KOPT-K1 (cell line): ENCODE measurements around the gene MYO1B.

Source experiments
- H3K27ac ChIP-seq: fragments of 200-600 bp; sonication (generic); 2 replicates; pipeline ENCODE4 v1.5.1; 2016; ENCODE audit warnings: antibody characterized with exemption, mild to moderate bottlenecking, low read depth, low read length; ENCODE audit not compliant: poor library complexity, severe bottlenecking
- H3K36me3 ChIP-seq: fragments of 200-600 bp; sonication (generic); 2 replicates; pipeline ENCODE4 v1.5.1; 2017; ENCODE audit warnings: antibody characterized with exemption, mild to moderate bottlenecking, low read length, moderate library complexity; ENCODE audit not compliant: insufficient read depth
- H3K9me3 ChIP-seq: fragments of 200-600 bp; sonication (generic); 2 replicates; pipeline ENCODE4 v1.5.1; 2017; ENCODE audit warnings: antibody characterized with exemption, low read length, mild to moderate bottlenecking; ENCODE audit not compliant: insufficient read depth, poor library complexity, severe bottlenecking

MYO1B gene

DNA sequence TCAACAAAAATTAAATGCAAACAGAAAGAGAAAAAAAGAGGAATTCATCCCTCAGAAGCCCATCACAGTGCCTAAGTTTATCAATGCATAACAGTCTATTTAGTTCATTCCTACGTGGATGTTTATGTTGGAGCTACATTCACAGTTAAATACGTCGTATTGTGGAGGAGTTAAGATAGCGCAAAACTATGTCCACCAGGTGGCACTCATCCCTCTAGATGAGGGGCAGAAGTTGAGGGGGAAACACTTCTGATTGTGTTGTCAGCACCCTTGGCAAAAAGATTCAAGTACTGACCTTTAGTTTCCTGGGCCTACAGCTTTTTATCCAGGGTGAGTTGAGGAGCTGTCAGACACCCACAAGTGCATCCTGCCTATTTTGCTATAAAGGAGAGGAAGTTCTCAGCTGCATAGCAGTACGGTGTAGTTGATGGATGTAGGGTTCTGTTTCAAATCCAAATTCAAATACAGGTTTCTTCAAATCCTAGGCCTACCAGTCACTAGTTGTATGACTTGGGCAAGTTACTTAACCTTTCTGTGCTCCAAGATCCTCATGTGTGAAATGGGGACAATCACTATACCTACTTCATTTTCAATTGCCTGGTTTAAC lies 26.8 kb upstream of the MYO1B start:
- H3K9me3 ChIP-seq: no peaks in the 10 kb centered on the region
- H3K36me3 ChIP-seq: no peaks in the 10 kb centered on the region
- no peak overlapping the region for H3K27ac ChIP-seq

DNA sequence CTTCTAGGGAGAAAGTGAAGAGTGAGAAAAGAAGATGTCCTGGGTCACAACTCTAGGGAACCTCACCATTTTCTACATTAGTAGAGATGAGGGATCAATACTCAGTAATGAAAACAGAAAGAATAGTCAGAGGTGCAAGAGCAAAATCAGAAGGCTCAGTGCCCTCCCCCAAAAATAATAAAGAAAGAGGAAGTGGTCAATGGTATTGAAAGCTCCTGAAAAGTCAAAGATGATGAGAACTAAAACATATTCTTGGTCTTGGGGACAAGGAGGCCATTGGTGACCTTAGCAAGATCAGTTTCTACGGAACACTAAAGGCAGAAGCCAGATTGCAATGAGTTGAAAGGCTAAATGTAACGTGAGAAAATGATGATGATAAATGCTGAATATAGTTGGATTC lies 24.5 kb upstream of the MYO1B start:
- H3K27ac ChIP-seq: no peak overlapping the region
- no peaks in the 10 kb centered on the region for H3K9me3 ChIP-seq
- no peaks in the 10 kb centered on the region for H3K36me3 ChIP-seq

DNA sequence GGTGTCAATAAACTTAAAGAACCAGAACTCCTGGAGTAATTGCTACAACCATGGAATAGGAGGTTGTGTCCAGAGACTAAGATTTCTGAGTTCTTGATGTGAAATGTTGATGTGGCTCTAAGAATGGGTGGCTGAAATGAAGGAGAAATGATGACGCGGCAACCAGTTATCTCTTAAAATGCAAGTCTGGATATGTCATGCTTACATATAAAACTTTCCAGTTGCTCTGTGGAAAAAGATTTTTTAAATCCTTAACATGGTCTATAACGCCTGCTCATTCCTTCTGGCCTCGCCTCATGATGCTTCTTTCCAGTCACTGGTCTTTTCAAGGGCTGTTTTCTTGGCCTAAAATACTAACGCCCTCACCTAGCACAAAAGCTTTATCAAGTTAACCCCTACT lies 23.5 kb upstream of the MYO1B start:
- H3K36me3 ChIP-seq: no peaks in the 10 kb centered on the region
- no peak overlapping the region for H3K27ac ChIP-seq
- H3K9me3 ChIP-seq: no peaks in the 10 kb centered on the region

DNA sequence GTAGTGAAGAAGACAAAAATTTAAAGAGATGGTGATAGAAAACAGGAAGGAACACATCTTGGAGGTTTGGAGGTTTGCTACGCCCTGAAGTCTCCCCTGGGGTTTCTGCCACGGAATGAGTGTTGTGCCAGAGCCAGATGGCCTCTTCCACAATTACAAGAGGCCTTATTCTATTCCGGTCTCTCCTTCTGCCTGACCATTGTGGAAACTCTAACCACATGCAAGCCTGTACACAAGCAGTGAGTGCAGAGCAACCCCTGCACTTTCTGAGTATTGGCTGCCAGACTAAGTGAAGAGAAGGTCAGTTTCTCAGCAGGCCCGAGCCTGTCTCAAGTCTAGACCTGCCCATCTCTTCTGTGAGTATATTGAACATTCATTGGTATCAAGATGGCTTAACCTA lies 22.7 kb upstream of the MYO1B start:
- Histone ChIP-seq H3K36me3 (no peaks in the 10 kb centered on the region), H3K27ac (no peak overlapping the region), H3K9me3 (no peaks in the 10 kb centered on the region)

DNA sequence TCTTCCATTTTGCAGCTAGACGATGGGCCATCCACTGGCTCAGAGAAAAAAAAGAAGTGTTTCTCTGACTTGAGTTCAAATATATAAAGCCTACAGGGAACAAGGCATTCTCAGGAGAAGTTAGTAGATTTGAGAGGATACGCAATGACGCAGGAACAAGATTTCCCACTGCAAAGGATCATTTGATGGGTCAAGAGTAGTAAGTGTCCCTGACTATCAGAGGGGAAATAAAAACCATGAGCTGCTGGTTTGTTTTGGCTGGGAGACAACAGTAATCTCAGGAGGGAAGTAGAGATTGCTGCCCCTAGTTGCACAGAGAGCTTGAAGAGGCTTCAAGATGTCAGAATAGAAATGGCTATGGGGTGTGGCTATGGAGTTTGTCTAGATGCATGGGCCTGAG lies 22.3 kb upstream of the MYO1B start:
- no peaks in the 10 kb centered on the region for H3K36me3 ChIP-seq
- no peaks in the 10 kb centered on the region for H3K9me3 ChIP-seq
- no peak overlapping the region for H3K27ac ChIP-seq

GRCh38 chr2:191225126-191225525 lies 20.1 kb upstream of the MYO1B start:
- Histone ChIP-seq H3K9me3 (no peaks in the 10 kb centered on the region), H3K27ac (no peak overlapping the region), H3K36me3 (no peaks in the 10 kb centered on the region)

DNA sequence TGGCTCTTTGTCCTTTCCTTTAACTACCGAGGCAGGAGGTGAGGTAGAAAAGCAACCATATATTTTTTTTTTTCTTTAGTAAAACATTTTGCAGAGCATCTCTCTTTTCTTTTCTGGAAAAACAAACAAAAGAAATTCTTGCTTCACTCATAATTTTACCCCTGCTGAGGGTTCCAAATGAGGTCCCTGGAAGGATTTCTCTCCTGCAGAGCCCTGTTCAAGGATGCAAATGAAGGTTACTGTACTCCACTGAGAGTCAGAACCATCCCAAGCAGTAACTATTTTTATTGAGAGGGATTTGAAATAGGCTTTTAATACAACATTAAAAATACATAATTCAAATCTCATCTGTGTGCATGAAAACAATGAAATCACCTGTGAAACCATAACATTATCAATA lies 19.5 kb upstream of the MYO1B start:
- Histone ChIP-seq H3K36me3 (no peaks in the 10 kb centered on the region), H3K27ac (no peak overlapping the region), H3K9me3 (no peaks in the 10 kb centered on the region)

DNA sequence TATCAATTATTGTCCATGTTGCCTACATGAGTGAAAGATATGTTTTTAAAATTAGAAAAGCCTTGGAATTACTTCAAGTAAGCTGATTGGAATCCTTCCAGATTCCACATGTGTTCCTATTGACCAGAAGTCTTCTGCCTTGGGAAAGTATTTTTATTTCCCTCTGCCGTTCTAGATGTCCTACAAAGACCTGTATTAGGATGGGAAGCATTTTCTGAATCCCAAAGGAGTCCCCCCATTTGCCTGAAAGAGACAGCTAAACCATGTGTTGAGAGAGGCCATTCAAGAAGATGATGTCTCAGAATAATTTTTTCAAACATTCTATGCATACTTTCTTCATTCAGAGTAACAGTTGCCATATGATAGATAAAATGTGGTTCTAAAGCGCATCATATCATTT lies 19.0 kb upstream of the MYO1B start:
- H3K27ac ChIP-seq: no peak overlapping the region
- no peaks in the 10 kb centered on the region for H3K36me3 ChIP-seq

GRCh38 chr2:191228333-191228732 lies 16.9 kb upstream of the MYO1B start:
- Histone ChIP-seq H3K9me3 (no peaks in the 10 kb centered on the region), H3K27ac (no peak overlapping the region), H3K36me3 (no peaks in the 10 kb centered on the region)

More for the DNA sequence above, 19.0 kb upstream of the MYO1B start:
- no peaks in the 10 kb centered on the region for H3K9me3 ChIP-seq

DNA sequence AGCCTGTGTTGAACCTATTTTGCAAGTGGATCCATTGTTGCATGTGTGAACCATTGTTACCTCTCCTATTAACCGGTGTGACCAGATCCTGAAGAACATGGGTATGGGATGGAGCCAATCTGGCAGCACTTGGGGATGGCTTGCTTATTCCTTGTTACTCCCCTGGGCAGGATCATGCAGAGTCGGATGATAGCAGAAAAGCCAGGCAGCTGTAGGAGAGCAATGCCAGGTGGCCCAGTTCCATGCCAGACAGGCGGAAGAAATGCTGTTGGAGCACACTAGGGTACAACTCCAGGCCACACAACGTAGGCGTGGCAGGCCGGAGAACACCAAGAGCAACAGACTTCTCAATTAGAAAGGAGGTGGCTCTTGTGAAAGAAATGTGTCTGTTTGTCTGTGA lies 16.3 kb upstream of the MYO1B start:
- no peak overlapping the region for H3K27ac ChIP-seq
- no peaks in the 10 kb centered on the region for H3K9me3 ChIP-seq
- no peaks in the 10 kb centered on the region for H3K36me3 ChIP-seq

GRCh38 chr2:191230174-191230573 lies 15.0 kb upstream of the MYO1B start:
- H3K9me3 ChIP-seq: no peaks in the 10 kb centered on the region
- no peaks in the 10 kb centered on the region for H3K36me3 ChIP-seq
- no peak overlapping the region for H3K27ac ChIP-seq

DNA sequence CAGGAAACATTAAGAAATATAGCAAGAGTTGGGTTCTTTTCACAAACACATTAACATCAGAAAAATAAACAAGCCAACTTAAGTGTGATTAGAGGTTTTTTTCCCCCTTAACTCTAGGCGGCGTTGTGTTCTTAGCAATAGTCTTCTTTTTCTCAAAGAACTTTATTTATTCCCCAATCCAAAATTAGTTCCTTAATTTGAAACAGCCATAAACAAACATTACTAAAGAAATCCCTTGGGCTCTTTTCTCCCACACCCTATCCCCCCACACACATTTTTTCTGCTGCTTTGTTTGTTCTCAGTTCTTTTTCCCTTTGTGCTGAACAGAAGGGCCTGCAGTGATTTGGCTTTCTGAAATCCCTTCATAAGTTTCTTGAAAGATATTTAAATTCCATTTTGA lies 13.2 kb upstream of the MYO1B start:
- H3K36me3 ChIP-seq: no peaks in the 10 kb centered on the region
- H3K9me3 ChIP-seq: no peaks in the 10 kb centered on the region
- H3K27ac ChIP-seq: no peak overlapping the region

DNA sequence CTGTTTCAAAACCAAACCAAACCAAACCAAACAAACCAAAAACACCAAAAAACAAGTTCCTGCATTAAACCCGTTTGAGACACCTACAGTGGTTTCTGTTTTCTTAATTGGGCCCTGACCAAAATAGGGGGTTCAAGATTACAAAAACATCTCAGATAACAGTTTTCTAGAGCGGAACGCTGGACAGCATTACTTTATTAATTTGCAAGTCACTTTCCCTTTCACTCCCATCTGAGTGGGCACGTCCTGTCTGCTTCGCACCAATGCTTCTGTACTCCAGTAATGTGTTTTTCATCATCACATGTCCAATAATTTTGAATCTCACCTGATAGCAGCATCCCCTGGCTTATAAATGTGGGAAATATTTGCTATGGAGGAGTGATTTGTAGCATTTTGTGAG lies 11.7 kb upstream of the MYO1B start:
- Histone ChIP-seq H3K9me3 (no peaks in the 10 kb centered on the region), H3K36me3 (no peaks in the 10 kb centered on the region), H3K27ac (no peak overlapping the region)

DNA sequence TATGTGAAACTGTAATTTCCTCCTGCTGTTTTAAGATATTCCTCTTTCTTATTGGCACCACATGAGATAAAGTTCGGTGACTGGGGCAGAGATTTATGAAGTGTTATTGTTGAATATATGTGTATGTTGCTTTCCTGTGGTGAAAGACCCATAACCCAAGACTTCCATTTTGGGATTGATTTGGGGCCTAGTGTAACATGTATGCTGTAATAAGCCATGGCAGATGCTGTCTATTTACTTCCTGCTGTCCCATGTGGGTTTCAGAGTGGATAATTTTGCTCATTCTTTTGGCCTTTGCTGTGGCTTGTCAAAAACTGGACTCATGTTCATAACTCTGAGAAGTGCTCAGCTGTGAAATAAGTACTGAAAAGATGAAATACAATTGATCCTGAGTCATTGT lies 10.8 kb upstream of the MYO1B start:
- no peaks in the 10 kb centered on the region for H3K36me3 ChIP-seq
- H3K9me3 ChIP-seq: no peaks in the 10 kb centered on the region
- no peak overlapping the region for H3K27ac ChIP-seq

DNA sequence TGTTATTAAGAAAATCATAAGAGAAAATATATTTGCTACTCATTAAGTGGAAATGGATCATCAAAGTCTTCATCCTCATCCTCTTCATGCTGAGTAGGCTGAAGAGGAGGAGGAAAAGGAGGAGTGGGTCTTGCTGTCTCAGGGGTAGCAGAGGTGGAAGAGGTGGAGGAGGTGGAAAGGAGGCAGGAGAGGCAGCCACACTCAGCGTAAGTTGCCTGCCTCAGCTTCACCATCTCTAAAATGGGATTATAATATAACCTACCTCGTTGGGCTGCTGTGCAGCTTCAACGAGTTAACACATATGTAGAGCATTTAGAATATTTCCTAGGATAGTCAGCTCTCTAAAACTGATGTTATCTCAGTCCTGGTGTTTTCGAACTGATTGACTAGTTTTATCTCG lies 4.3 kb upstream of the MYO1B start:
- H3K9me3 ChIP-seq: no peaks in the 10 kb centered on the region

GRCh38 chr2:191241418-191241817 lies 3.8 kb upstream of the MYO1B start:
- no peaks in the 10 kb centered on the region for H3K36me3 ChIP-seq
- no peak overlapping the region for H3K27ac ChIP-seq
- H3K9me3 ChIP-seq: no peaks in the 10 kb centered on the region

More for the DNA sequence above, 4.3 kb upstream of the MYO1B start:
- no peak overlapping the region for H3K27ac ChIP-seq
- no peaks in the 10 kb centered on the region for H3K36me3 ChIP-seq

- Histone ChIP-seq H3K27ac (no peak overlapping the region), H3K36me3 (no peaks in the 10 kb centered on the region), H3K9me3 (no peaks in the 10 kb centered on the region)
Measured at GRCh38 chr2:191243154-191243553, 2.0 kb upstream of the MYO1B start.
